Prostate gland (tissue), 2 donors: ENCODE results near the gene NRCAM. TPM values are rescaled to one million over a fixed set of nuclear protein-coding genes. Genes with fewer than 3 reads are reported as not detected.

Experiments used
- DNase-seq: peaks from one replicate; pipeline ENCODE4 v3.0.0-alpha.2; 2019; ENCODE audit warnings: low spot score
- H3K27ac ChIP-seq, 2 donors: fragments of 200-600 bp; sonication (generic); 2 replicates each; pipeline ENCODE4 v1.5.1; 2017 to 2019
- H3K27me3 ChIP-seq: fragments of 200-600 bp; sonication (generic); replicated peaks from 2 replicates; pipeline ENCODE4 v1.5.1; 2019; ENCODE audit not compliant: insufficient read depth
- H3K36me3 ChIP-seq, 2 donors: fragments of 200-600 bp; sonication (generic); 1 replicate in 1 of 2; 2 replicates in 1 of 2; pipeline versions ENCODE4 v1.5.1 to v1.8.1; 2017 to 2019
- H3K4me1 ChIP-seq: fragments of 200-600 bp; sonication (generic); replicated peaks from 2 replicates; pipeline ENCODE4 v1.5.1; 2019
- H3K4me3 ChIP-seq, 2 donors: fragments of 200-600 bp; sonication (generic); 2 replicates each; pipeline ENCODE4 v1.5.1; 2017 to 2019
- H3K9me3 ChIP-seq: fragments of 200-600 bp; sonication (generic); 2 replicates; pipeline ENCODE4 v1.5.1; 2017
- POLR2A ChIP-seq: fragments of 450-650 bp; IDR thresholded peaks from one replicate; pipeline ENCODE4 v1.6.1; 2016; ENCODE audit warnings: antibody characterized with exemption, mild to moderate bottlenecking
- POLR2AphosphoS5 ChIP-seq: sonication (generic); formaldehyde crosslinking; IDR thresholded peaks from one replicate; pipeline ENCODE4 v1.6.1; 2017; ENCODE audit warnings: antibody characterized with exemption
- WGBS: methylation state at CpG from one replicate; pipeline ENCODE4 v1.1.5; 2018; 5-methylcytosine and 5-hydroxymethylcytosine counted together
- intact Hi-C: fragments of 100-400 bp; cut with DNase I; formaldehyde crosslinking; loops from one replicate; pipeline ENCODE4 v1.14.2; 2022
- total RNA-seq, 2 donors: library from RNA; depleted of rRNA; stranded (reverse); fragments of >200 nt; gene quantifications; one replicate each; pipeline ENCODE4 v1.1.0, GENCODE V29; 2016
- TF ChIP-seq, protein P1 (sequence below), 4 experiments: fragments of 200-600 bp in 2 of 4; fragments of 450-650 bp in 2 of 4; sonication (generic) in 2 of 4; IDR thresholded peaks; 1 replicate in 3 of 4; 2 replicates in 1 of 4; pipeline ENCODE4 v1.5.1; 2016 to 2019; ENCODE audit warnings: antibody characterized with exemption in 4 of 4, mild to moderate bottlenecking in 2 of 4, moderate library complexity in 2 of 4

The NRCAM gene
- total RNA-seq, 2 donors from 2014 or later, result 1.1 to 3.1 TPM

GRCh38 chr7:108103558-108104298 lies 352.5 kb downstream of the NRCAM start:
- Histone ChIP-seq H3K4me3 (no peak overlapping the region), H3K27me3 (no peaks in the 10 kb centered on the region), H3K4me1 (no peaks in the 10 kb centered on the region), H3K27ac (no peak overlapping the region), H3K9me3 (no peaks in the 10 kb centered on the region), H3K36me3 (no peaks in the 10 kb centered on the region)
- intact Hi-C loops, result no loop called here
- WGBS, result 78% methylated on average over 5 of the region's 5 CpGs
- no peak for DNase-seq
- no peak for TF ChIP-seq POLR2AphosphoS5
- TF ChIP-seq POLR2A, result no peak
- TF ChIP-seq, protein P1, sequence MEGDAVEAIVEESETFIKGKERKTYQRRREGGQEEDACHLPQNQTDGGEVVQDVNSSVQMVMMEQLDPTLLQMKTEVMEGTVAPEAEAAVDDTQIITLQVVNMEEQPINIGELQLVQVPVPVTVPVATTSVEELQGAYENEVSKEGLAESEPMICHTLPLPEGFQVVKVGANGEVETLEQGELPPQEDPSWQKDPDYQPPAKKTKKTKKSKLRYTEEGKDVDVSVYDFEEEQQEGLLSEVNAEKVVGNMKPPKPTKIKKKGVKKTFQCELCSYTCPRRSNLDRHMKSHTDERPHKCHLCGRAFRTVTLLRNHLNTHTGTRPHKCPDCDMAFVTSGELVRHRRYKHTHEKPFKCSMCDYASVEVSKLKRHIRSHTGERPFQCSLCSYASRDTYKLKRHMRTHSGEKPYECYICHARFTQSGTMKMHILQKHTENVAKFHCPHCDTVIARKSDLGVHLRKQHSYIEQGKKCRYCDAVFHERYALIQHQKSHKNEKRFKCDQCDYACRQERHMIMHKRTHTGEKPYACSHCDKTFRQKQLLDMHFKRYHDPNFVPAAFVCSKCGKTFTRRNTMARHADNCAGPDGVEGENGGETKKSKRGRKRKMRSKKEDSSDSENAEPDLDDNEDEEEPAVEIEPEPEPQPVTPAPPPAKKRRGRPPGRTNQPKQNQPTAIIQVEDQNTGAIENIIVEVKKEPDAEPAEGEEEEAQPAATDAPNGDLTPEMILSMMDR (IDR thresholded peaks at IDR 0.05), result no peak

DNA sequence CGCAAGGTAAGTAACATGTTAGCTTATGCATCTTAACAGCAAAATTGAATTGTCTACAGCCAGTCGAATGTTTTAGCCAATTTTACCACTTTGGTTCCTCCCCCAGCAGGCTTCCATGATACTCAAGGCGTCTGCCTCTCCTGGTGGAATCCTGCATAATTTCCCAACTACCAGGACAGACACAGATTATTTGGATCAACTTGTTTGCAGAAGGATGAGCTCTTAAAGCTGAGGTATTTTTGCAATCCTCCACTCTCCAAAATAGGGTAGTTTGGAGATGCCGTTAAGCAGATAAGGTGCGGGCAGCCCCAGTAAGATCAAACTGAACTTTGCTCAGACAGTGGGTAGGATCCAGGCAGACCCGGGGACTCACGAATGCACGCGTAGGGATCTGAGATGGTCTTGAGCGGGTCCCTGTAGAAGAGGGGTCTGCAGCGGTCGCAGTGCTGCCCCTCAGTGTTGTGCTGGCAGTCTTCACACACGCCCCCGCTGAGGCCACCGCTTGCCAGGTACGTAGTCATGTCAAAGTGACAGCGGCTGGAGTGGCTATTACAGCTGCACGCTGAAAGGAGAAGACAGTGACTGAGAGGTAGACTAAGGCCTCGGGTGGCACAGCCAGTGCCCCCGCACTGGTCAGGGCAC lies 353.4 kb downstream of the NRCAM start:
- TF ChIP-seq POLR2AphosphoS5 (no peak), POLR2A (no peak)
- TF ChIP-seq, protein P1 (IDR thresholded peaks at IDR 0.05), result no peak
- no peaks in the 10 kb centered on the region for H3K9me3 ChIP-seq
- no peak overlapping the region for H3K27ac ChIP-seq
- H3K4me1 ChIP-seq, result no peaks in the 10 kb centered on the region
- no peak overlapping the region for H3K4me3 ChIP-seq
- no peaks in the 10 kb centered on the region for H3K36me3 ChIP-seq
- WGBS, result 88% methylated on average over 20 of the region's 20 CpGs
- H3K27me3 ChIP-seq, result no peaks in the 10 kb centered on the region
- intact Hi-C loops, result no loop called here
- no peak for DNase-seq

GRCh38 chr7:108101759-108102158 lies 354.5 kb downstream of the NRCAM start:
- no peaks in the 10 kb centered on the region for H3K9me3 ChIP-seq
- TF ChIP-seq, protein P1 (IDR thresholded peaks at IDR 0.05), result no peak
- TF ChIP-seq POLR2AphosphoS5 (no peak), POLR2A (no peak)
- no peaks in the 10 kb centered on the region for H3K4me1 ChIP-seq
- no peak for DNase-seq
- no peak overlapping the region for H3K4me3 ChIP-seq
- no peaks in the 10 kb centered on the region for H3K36me3 ChIP-seq
- no peak overlapping the region for H3K27ac ChIP-seq
- H3K27me3 ChIP-seq, result no peaks in the 10 kb centered on the region
- intact Hi-C loops, result no loop called here
- WGBS, result 97% methylated on average over 3 of the region's 3 CpGs

DNA sequence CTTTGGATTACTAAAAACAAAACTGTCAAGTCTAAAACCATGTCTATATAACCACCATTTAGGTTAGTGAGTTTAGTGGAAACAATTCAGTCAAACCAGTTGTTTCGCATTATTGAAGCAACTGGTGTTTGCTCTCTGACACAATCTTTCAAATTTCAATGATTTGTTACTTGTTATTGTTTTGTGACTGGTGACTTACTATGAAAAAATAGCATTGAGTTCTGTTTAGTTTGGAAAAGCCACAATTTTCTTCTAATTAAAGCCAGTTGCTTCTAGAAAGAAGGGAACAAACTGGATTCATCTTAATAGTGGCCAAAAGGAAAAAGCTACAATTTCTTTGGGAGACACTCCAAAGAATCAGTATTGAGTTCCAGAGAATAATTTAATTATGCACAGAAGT lies 356.5 kb downstream of the NRCAM start:
- 60% methylated on average over 1 of the region's 1 CpG for WGBS
- Histone ChIP-seq H3K36me3 (no peaks in the 10 kb centered on the region), H3K4me1 (peaks cover 7% of the 10 kb centered on the region), H3K4me3 (no peak overlapping the region), H3K27ac (no peak overlapping the region), H3K27me3 (no peaks in the 10 kb centered on the region), H3K9me3 (no peaks in the 10 kb centered on the region)
- intact Hi-C loops, result no loop called here
- no peak for DNase-seq
- TF ChIP-seq, protein P1 (IDR thresholded peaks at IDR 0.05), result no peak
- TF ChIP-seq POLR2AphosphoS5, result no peak
- TF ChIP-seq POLR2A, result no peak

DNA sequence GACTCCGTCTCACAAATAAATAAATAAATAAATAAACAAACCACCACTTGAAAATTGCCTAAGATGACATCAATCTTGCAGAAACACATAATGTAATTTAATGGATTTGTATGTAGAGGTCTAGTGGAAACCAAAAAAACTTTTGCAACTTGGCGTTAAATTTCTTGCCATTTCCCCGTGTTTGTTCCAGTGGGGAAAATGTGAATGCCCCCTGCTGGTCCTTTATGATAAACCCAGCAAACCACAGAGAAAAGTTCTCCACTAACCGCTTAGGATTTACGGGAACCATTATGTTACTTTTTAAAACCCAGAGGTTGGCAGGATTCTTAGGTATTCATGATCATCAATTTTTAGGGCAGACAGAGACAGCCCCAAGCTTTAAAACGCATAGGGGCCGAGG lies 358.5 kb downstream of the NRCAM start:
- Histone ChIP-seq H3K27ac (no peak overlapping the region), H3K36me3 (no peaks in the 10 kb centered on the region), H3K4me3 (no peak overlapping the region), H3K9me3 (no peaks in the 10 kb centered on the region), H3K4me1 (peaks cover 7% of the 10 kb centered on the region), H3K27me3 (no peaks in the 10 kb centered on the region)
- 90% methylated on average over 7 of the region's 7 CpGs for WGBS
- TF ChIP-seq POLR2A (no peak), POLR2AphosphoS5 (no peak)
- intact Hi-C loops, result no loop called here
- DNase-seq, result no peak

Other genes starting within 250 kb of the NRCAM start
- gene PNPLA8, start 69.7 kb upstream of the NRCAM start, total RNA-seq, result 10 to 100 TPM; 25.8 to 27.3 TPM
- 10 to 100 TPM; 21.3 to 23.4 TPM for gene THAP5, start 113.3 kb upstream of the NRCAM start, total RNA-seq
- gene DNAJB9, start 113.4 kb upstream of the NRCAM start, total RNA-seq, result 10 to 100 TPM; 27.2 to 64.0 TPM